HepG2 (cell line): ENCODE measurements around the gene HDAC4. TPM values are rescaled to one million over a fixed set of nuclear protein-coding genes. Genes with fewer than 3 reads are reported as not detected.

Experiments
- ATAC-seq: fragments of 200-7000 bp; cut with Tn5 transposase; 3 replicates; pipeline ENCODE4 v1.9.1; 2020; ENCODE audit warnings: mild to moderate bottlenecking, moderate library complexity
- BruUV-seq: library from RNA; stranded (reverse); fragments of 400-500 nt; replicated peaks from 2 replicates; lab custom pipeline; 2021; lab: Mats Ljungman, UMichigan
- CTCF ChIA-PET: fragments of 300-600 bp; formaldehyde crosslinking; extraction: SDS; loops from one replicate; lab custom pipeline; 2021; ENCODE audit warnings: low total read pairs, inconsistent platforms, low intra/inter-chr PET ratio; lab: Yijun Ruan, JAX
- POLR2A ChIA-PET: fragments of 350-600 bp; sonication (Branson Sonifier 250); formaldehyde crosslinking; loops from one replicate; lab custom pipeline; 2020; ENCODE audit warnings: antibody characterized with exemption, inconsistent platforms; lab: Yijun Ruan, JAX
- DNase-seq: peaks from one replicate; pipeline ENCODE4 v3.0.0-alpha.2; 2015; ENCODE audit warnings: low spot score
- FAIRE-seq: peaks from 3 replicates; lab custom pipeline; 2011; peaks lifted over from hg19 to GRCh38; lab: Jason Lieb, UNC
- H2AFZ ChIP-seq: one replicate; pipeline ENCODE4 v1.6.1; 2011; ENCODE audit warnings: low read length, inconsistent platforms
- H3K27ac ChIP-seq: fragments of 300-600 bp; 3 replicates; pipeline ENCODE4 v1.8.0; 2011; ENCODE audit warnings: mixed run types, mild to moderate bottlenecking, mixed read lengths, low read length, inconsistent platforms; ENCODE audit not compliant: insufficient read depth; ENCODE audit errors: extremely low read length
- H3K27me3 ChIP-seq, 2 experiments: fragments of 200-600 bp in 1 of 2; 2 replicates in 1 of 2; 3 replicates in 1 of 2; pipeline versions ENCODE4 v1.6.0 to v1.8.0; 2011; ENCODE audit warnings: low read length in 2 of 2, mild to moderate bottlenecking in 2 of 2, moderate library complexity in 2 of 2, inconsistent platforms in 1 of 2; ENCODE audit not compliant: insufficient read depth in 2 of 2, control insufficient read depth in 1 of 2
- H3K36me3 ChIP-seq, 2 experiments: fragments of 200-600 bp in 1 of 2; replicated peaks in 1 of 2; 2 replicates in 1 of 2; 3 replicates in 1 of 2; pipeline versions ENCODE4 v1.5.1 to v1.8.0; 2011; ENCODE audit warnings: low read length in 2 of 2, inconsistent platforms in 1 of 2; ENCODE audit not compliant: insufficient read depth in 2 of 2, control insufficient read depth in 1 of 2
- H3K4me1 ChIP-seq: 2 replicates; pipeline ENCODE4 v1.5.1; 2012; ENCODE audit warnings: low read length, inconsistent platforms; ENCODE audit not compliant: insufficient read depth
- H3K4me2 ChIP-seq: 2 replicates; pipeline ENCODE4 v1.6.0; 2011; ENCODE audit warnings: low read depth, low read length, inconsistent platforms
- H3K4me3 ChIP-seq, 3 experiments: fragments of 200-600 bp in 1 of 3; sonication (generic), shearing (Covaris generic) in 1 of 3; replicated peaks in 1 of 3; 2 replicates each; pipeline ENCODE4 v1.5.1; 2011 to 2016; ENCODE audit warnings: low read length in 3 of 3, inconsistent platforms in 2 of 3, low read depth in 2 of 3, mild to moderate bottlenecking in 2 of 3, control low read depth in 1 of 3, mixed read lengths in 1 of 3; ENCODE audit not compliant: insufficient read depth in 1 of 3
- H3K79me2 ChIP-seq: one replicate; pipeline ENCODE4 v1.6.1; 2011; ENCODE audit warnings: low read length, inconsistent platforms; ENCODE audit not compliant: insufficient read depth
- H3K9ac ChIP-seq: 2 replicates; pipeline ENCODE4 v1.6.0; 2011; ENCODE audit warnings: mild to moderate bottlenecking, low read depth, low read length, inconsistent platforms; ENCODE audit not compliant: insufficient read depth
- H3K9me3 ChIP-seq: 2 replicates; pipeline ENCODE4 v1.5.1; 2012; ENCODE audit warnings: mild to moderate bottlenecking, low read length
- H4K20me1 ChIP-seq: 2 replicates; pipeline ENCODE4 v1.6.0; 2011; ENCODE audit warnings: inconsistent platforms, mild to moderate bottlenecking, low read length, moderate library complexity; ENCODE audit not compliant: insufficient read depth
- AHDC1 ChIP-seq: sonication (generic); formaldehyde crosslinking; IDR thresholded peaks from 2 replicates; pipeline ENCODE4 v1.5.1; 2020; ENCODE audit warnings: mild to moderate bottlenecking, missing genetic modification reagents, borderline replicate concordance
- ATM ChIP-seq: fragments of 450-650 bp; IDR thresholded peaks from 2 replicates; pipeline ENCODE4 v1.7.1; 2017; ENCODE audit warnings: mild to moderate bottlenecking, borderline replicate concordance
- HNRNPLL ChIP-seq: fragments of 200-400 bp; formaldehyde crosslinking; IDR thresholded peaks from 2 replicates; pipeline ENCODE4 v1.6.1; 2017; ENCODE audit warnings: mild to moderate bottlenecking, low read depth, low read length; ENCODE audit not compliant: poor library complexity, severe bottlenecking
- IKZF1 ChIP-seq: fragments of 450-650 bp; IDR thresholded peaks from 2 replicates; pipeline ENCODE4 v1.7.1; 2016
- KLF12 ChIP-seq: sonication (generic); formaldehyde crosslinking; IDR thresholded peaks from 2 replicates; pipeline ENCODE4 v1.4.0; 2020; ENCODE audit warnings: missing genetic modification reagents, borderline replicate concordance
- MED13 ChIP-seq: sonication (generic); formaldehyde crosslinking; IDR thresholded peaks from 2 replicates; pipeline ENCODE4 v1.5.0; 2020; ENCODE audit warnings: missing genetic modification reagents
- PHF21A ChIP-seq: sonication (generic); formaldehyde crosslinking; IDR thresholded peaks from 2 replicates; pipeline ENCODE4 v1.5.0; 2020; ENCODE audit warnings: mild to moderate bottlenecking, missing genetic modification reagents
- RBM22 ChIP-seq: fragments of 200-400 bp; formaldehyde crosslinking; optimal IDR thresholded peaks from 2 replicates; pipeline ENCODE3; 2017; ENCODE audit warnings: mild to moderate bottlenecking, low read length, moderate library complexity
- ZBTB8A ChIP-seq: sonication (generic); formaldehyde crosslinking; IDR thresholded peaks from 2 replicates; pipeline ENCODE4 v1.4.0; 2020; ENCODE audit warnings: mild to moderate bottlenecking, low read depth, missing genetic modification reagents, borderline replicate concordance
- ZNF850 ChIP-seq: sonication (generic); formaldehyde crosslinking; conservative IDR thresholded peaks from 2 replicates; pipeline ENCODE4 v1.9.0; 2021; ENCODE audit warnings: mild to moderate bottlenecking, missing genetic modification reagents
- whole genome bisulfite sequencing: methylation state at CpG from one replicate; pipeline ENCODE4 v1.1.6; 2017; ENCODE audit warnings: low lambda C conversion rate; 5-methylcytosine and 5-hydroxymethylcytosine counted together
- in situ Hi-C: cut with HindIII; loops from 2 replicates; pipeline ENCODE4 v1.10.0; 2017; ENCODE audit warnings: low pct_unique_long_range_greater_than_20kb; ENCODE audit not compliant: extremely low pct_ligation_motif_present
- intact Hi-C: fragments of 100-400 bp; cut with micrococcal nuclease; formaldehyde crosslinking; loops from one replicate; pipeline ENCODE4 v1.10.0; 2022; ENCODE audit not compliant: unreplicated experiment
- polyA plus RNA-seq, 8 experiments: library from polyadenylated mRNA; depleted of rRNA in 3 of 8; stranded (reverse) in 7 of 8; unstranded in 1 of 8; fragments of >200 nt; fragmentation: Illumina TruSeq in 4 of 8; extraction: Trizol in 4 of 8; gene quantifications; 2 replicates each; pipeline versions ENCODE4 v1.2.1 to v1.2.3, GENCODE V29; 2011 to 2016; ENCODE audit warnings: low read depth in 4 of 8, missing spikeins in 1 of 8, mixed read lengths in 1 of 8; ENCODE audit not compliant: insufficient read depth in 1 of 8
- total RNA-seq, 5 experiments: library from RNA; depleted of rRNA; stranded (reverse); fragments of >200 nt; fragmentation: Illumina TruSeq; extraction: Trizol; gene quantifications; 2 replicates each; pipeline ENCODE4 v1.2.3, GENCODE V29; 2016; ENCODE audit warnings: low read depth in 1 of 5

The HDAC4 gene
- total and polyA plus RNA-seq, 2 of the 13 experiments (the other 11 are each of a cell fraction or from before 2014, with no cell fraction given) = 10.1 to 11.5 TPM

- intact Hi-C loops = no loop called here
- no peak for FAIRE-seq
These were observed 28.8 kb downstream of the HDAC4 start for GRCh38 chr2:239371726-239372686.

GRCh38 chr2:239370876-239371725 is 29.7 kb downstream of the HDAC4 start:
- H2AFZ ChIP-seq = no peak overlapping the region
- H3K4me1 ChIP-seq = no peaks in the 10 kb centered on the region
- H3K27me3 ChIP-seq = no peaks in the 10 kb centered on the region
- no peak overlapping the region for H3K4me3 ChIP-seq
- POLR2A ChIA-PET = no interaction called here
- no peak overlapping the region for H3K27ac ChIP-seq
- 89% methylated on average over 12 of the region's 13 CpGs for WGBS
- H4K20me1 ChIP-seq = peaks cover 9% of the 10 kb centered on the region; the same call in 1 of the 2 replicates
- CTCF ChIA-PET = no interaction called here
- intact Hi-C loops = no loop called here
- ATAC-seq = peak; percentile 27
- DNase-seq = no peak
- H3K4me2 ChIP-seq = no peak overlapping the region
- peaks cover 8% of the 10 kb centered on the region for H3K79me2 ChIP-seq
- BruUV-seq = no TSS peak
- in situ Hi-C loops = no loop called here
- peaks cover 0 to 6% of the 10 kb centered on the region in 2 experiments; a peak in 4 of 5 replicates for H3K36me3 ChIP-seq
- peak; percentile 52 for FAIRE-seq
- H3K9me3 ChIP-seq = no peaks in the 10 kb centered on the region
- H3K9ac ChIP-seq = no peak overlapping the region
- no peak for TF ChIP-seq ZBTB8A (CRISPR knock-in tag)
- TF ChIP-seq AHDC1 (CRISPR knock-in tag) = no peak
- TF ChIP-seq KLF12 (CRISPR knock-in tag) = no peak
- TF ChIP-seq HNRNPLL = no peak
- peak; percentile 32; the same call in 1 of the 2 replicates for TF ChIP-seq ATM
- no peak for TF ChIP-seq MED13 (CRISPR knock-in tag)
- TF ChIP-seq ZNF850 (CRISPR knock-in tag) = no peak
- 0 out of 2 replicates have a peak, but pooled peaks have one; percentile 49 for TF ChIP-seq IKZF1

More at GRCh38 chr2:239371726-239372686, 28.8 kb downstream of the HDAC4 start:
- H3K27me3 ChIP-seq = no peaks in the 10 kb centered on the region
- no peak overlapping the region for H3K9ac ChIP-seq
- WGBS = 95% methylated on average over 32 of the region's 34 CpGs
- peaks cover 6 to 9% of the 10 kb centered on the region in 2 experiments; a peak in 4 of 5 replicates for H3K36me3 ChIP-seq
- ATAC-seq (no peak), DNase-seq (no peak)
- no peak overlapping the region for H2AFZ ChIP-seq
- in situ Hi-C loops = no loop called here
- H3K9me3 ChIP-seq = no peaks in the 10 kb centered on the region
- H3K4me1 ChIP-seq = no peaks in the 10 kb centered on the region
- BruUV-seq = no TSS peak
- ChIA-PET POLR2A (interaction anchor here (0.8 kb wide), 1 partner anchor 29 kb away, joined by 3 read pairs; the partner anchor contains the start of gene HDAC4), CTCF (no interaction called here)
- H4K20me1 ChIP-seq = peaks cover 6% of the 10 kb centered on the region; the same call in 1 of the 2 replicates
- H3K79me2 ChIP-seq = peaks cover 12% of the 10 kb centered on the region
- H3K27ac ChIP-seq = no peak overlapping the region
- H3K4me2 ChIP-seq = no peak overlapping the region
- TF ChIP-seq PHF21A (CRISPR knock-in tag) (no peak), RBM22 (peak; percentile 78)
- H3K4me3 ChIP-seq = no peak overlapping the region
